Uterus (tissue), 4 donors: ENCODE results near the gene YPEL2. TPM values are rescaled to one million over a fixed set of nuclear protein-coding genes. Genes with fewer than 3 reads are reported as not detected.
A peak's percentile ranks its signal among the peaks of the same experiment; 100 is the strongest.

ENCODE experiments used
- DNase-seq, 2 donors: peaks; one replicate each; pipeline ENCODE4 v3.0.0-alpha.2; 2019 to 2020
- H3K27ac ChIP-seq, 2 donors: fragments of 200-600 bp; sonication (generic); 1 replicate in 1 of 2; 2 replicates in 1 of 2; pipeline ENCODE4 v1.5.1; 2016 to 2018
- H3K27me3 ChIP-seq, 2 donors: fragments of 200-600 bp; sonication (generic); one replicate each; pipeline ENCODE4 v1.5.1; 2018 to 2019; ENCODE audit warnings: control low read depth in 1 of 2
- H3K36me3 ChIP-seq, 2 donors: fragments of 200-600 bp; sonication (generic); one replicate each; pipeline ENCODE4 v1.5.1; 2019; ENCODE audit warnings: control low read depth in 1 of 2
- H3K4me1 ChIP-seq, 2 donors: fragments of 200-600 bp; sonication (generic); one replicate each; pipeline ENCODE4 v1.5.1; 2018 to 2019; ENCODE audit warnings: control low read depth in 1 of 2
- H3K4me3 ChIP-seq, 2 donors: fragments of 200-600 bp; sonication (generic); 1 replicate in 1 of 2; 2 replicates in 1 of 2; pipeline ENCODE4 v1.5.1; 2018 to 2019; ENCODE audit warnings: mild to moderate bottlenecking in 1 of 2
- H3K9me3 ChIP-seq, 2 donors: fragments of 200-600 bp; sonication (generic); one replicate each; pipeline ENCODE4 v1.5.1; 2019; ENCODE audit warnings: control low read depth in 1 of 2
- POLR2A ChIP-seq, 2 donors: fragments of 450-650 bp; IDR thresholded peaks; one replicate each; pipeline ENCODE4 v1.6.1; 2016; ENCODE audit warnings: antibody characterized with exemption in 2 of 2, mild to moderate bottlenecking in 1 of 2, moderate library complexity in 1 of 2
- intact Hi-C: fragments of 100-400 bp; cut with DNase I; formaldehyde crosslinking; loops from one replicate; pipeline ENCODE4 v1.15.1; 2023; ENCODE audit warnings: low total_unique reads
- total RNA-seq, 4 donors: library from RNA; depleted of rRNA in 3 of 4; stranded (reverse); fragments of >200 nt in 3 of 4; gene quantifications; one replicate each; pipeline versions ENCODE4 v1.1.0 to v1.2.4, GENCODE V29; 2014 to 2023
- TF ChIP-seq, protein P1 (sequence below), 4 experiments: fragments of 200-600 bp in 2 of 4; fragments of 450-650 bp in 2 of 4; sonication (generic) in 2 of 4; IDR thresholded peaks; one replicate each; pipeline ENCODE4 v1.5.1; 2016 to 2019; ENCODE audit warnings: antibody characterized with exemption in 4 of 4, mild to moderate bottlenecking in 2 of 4, moderate library complexity in 1 of 4
- donor health status: DM: yes; HTN: yes; CAD: no.

YPEL2 gene
- total RNA-seq, 4 donors from 2014 or later, result 21.2 to 91.7 (median 25.0) TPM

DNA sequence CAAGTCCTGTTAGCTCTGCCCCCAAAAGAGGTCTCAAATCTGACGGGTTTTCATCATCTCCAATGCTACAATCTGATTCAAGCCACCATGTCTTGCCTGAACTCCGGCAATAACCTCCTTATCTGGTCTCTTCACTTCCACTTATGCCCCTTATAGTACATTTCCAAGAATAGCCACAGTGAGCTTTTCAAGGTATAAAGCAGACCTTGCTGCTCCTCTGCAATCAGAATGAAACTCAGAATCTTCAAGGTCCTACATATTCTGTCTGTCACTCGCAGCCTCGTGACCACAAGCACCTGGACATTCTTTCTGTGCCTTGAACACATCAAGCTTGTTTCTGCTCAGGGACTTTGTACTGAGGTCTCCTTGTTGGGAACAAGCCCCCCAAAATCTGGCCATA, 84.7 kb downstream of the YPEL2 start:
- H3K4me3 ChIP-seq, result no peak overlapping the region
- H3K27me3 ChIP-seq, result no peaks in the 10 kb centered on the region
- no peak for DNase-seq
- no peak overlapping the region for H3K27ac ChIP-seq
- H3K9me3 ChIP-seq, result no peaks in the 10 kb centered on the region
- intact Hi-C loops, result no loop called here
- TF ChIP-seq, protein P1, sequence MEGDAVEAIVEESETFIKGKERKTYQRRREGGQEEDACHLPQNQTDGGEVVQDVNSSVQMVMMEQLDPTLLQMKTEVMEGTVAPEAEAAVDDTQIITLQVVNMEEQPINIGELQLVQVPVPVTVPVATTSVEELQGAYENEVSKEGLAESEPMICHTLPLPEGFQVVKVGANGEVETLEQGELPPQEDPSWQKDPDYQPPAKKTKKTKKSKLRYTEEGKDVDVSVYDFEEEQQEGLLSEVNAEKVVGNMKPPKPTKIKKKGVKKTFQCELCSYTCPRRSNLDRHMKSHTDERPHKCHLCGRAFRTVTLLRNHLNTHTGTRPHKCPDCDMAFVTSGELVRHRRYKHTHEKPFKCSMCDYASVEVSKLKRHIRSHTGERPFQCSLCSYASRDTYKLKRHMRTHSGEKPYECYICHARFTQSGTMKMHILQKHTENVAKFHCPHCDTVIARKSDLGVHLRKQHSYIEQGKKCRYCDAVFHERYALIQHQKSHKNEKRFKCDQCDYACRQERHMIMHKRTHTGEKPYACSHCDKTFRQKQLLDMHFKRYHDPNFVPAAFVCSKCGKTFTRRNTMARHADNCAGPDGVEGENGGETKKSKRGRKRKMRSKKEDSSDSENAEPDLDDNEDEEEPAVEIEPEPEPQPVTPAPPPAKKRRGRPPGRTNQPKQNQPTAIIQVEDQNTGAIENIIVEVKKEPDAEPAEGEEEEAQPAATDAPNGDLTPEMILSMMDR (IDR thresholded peaks at IDR 0.05), result no peak
- TF ChIP-seq POLR2A (IDR thresholded peaks at IDR 0.05), result no peak
- H3K4me1 ChIP-seq, result no peaks in the 10 kb centered on the region
- no peaks in the 10 kb centered on the region for H3K36me3 ChIP-seq

DNA sequence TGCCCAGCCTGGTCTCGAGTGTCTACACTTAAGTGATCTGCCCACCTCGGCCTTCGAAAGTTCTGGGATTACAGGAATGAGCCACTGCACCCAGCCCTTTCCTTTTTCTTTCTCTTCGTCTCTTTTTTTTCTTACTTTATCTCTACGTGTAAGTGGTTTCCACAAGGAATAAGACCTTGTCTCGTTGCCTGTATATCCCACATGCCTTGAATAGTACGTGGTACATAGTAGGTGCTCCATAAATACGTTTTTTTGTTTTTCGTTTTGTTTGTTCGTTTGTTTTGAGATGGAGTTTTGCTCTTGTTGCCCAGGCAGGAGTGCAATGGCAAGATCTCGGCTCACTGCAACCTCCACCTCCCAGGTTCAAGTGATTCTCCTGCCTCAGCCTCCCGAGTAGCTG, 86.0 kb downstream of the YPEL2 start:
- no peaks in the 10 kb centered on the region for H3K4me1 ChIP-seq
- TF ChIP-seq, protein P1 (IDR thresholded peaks at IDR 0.05), result no peak
- TF ChIP-seq POLR2A (IDR thresholded peaks at IDR 0.05), result no peak
- no peak overlapping the region for H3K4me3 ChIP-seq
- DNase-seq, result no peak
- H3K27ac ChIP-seq, result no peak overlapping the region
- no peaks in the 10 kb centered on the region for H3K9me3 ChIP-seq
- H3K27me3 ChIP-seq, result no peaks in the 10 kb centered on the region
- intact Hi-C loops, result no loop called here
- H3K36me3 ChIP-seq, result no peaks in the 10 kb centered on the region

DNA sequence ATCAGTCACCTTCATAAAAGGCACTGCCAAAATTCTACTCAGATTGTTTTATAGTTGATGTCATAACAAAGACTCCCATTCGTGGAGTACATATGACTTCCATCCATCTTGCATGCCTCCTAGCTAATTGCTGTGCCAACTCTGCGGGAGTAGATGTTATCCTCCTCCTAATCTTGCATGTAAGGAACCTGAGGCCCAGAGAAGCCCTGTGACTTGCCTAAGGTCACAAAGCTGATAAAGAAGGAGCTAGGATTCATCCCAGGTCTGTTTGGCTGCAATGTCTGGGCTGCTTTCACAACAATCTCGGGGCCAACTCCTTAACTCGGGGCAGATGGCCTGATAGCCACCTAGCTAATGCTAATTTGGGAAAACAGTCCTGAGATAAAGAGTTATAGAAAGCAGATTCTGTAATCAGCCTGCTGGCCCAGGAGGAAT, 87.3 kb downstream of the YPEL2 start:
- Histone ChIP-seq H3K4me1 (peaks cover 0 to 3% of the 10 kb centered on the region in 2 donors), H3K4me3 (no peak overlapping the region), H3K27me3 (no peaks in the 10 kb centered on the region), H3K27ac (peak overlapping the region; percentile 33), H3K9me3 (no peaks in the 10 kb centered on the region), H3K36me3 (no peaks in the 10 kb centered on the region)
- TF ChIP-seq, protein P1 (IDR thresholded peaks at IDR 0.05), result no peak
- TF ChIP-seq POLR2A (IDR thresholded peaks at IDR 0.05), result no peak
- peak; percentile 37 to 74 for DNase-seq
- intact Hi-C loops, result no loop called here

DNA sequence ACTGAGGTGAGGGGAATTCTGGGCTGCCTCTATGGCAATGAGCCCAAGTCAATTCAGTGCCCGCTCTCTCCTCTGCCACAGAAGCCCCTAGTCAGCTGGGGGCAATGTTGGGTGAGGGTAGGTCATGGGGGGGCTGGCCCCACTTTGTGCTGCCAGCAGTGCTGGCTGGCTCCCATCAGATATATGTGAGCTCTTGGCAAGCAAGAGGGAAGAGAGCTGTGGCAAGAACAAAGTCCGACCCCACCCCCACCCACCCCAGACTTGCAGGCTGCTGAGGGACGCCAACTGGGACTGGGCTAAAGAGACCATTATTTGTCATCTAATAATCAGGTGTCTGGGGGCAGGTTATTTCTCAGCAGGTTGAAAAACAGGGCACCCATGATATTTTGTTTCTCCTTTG, 89.4 kb downstream of the YPEL2 start:
- peaks cover 9 to 14% of the 10 kb centered on the region in 2 donors for H3K4me1 ChIP-seq

DNA sequence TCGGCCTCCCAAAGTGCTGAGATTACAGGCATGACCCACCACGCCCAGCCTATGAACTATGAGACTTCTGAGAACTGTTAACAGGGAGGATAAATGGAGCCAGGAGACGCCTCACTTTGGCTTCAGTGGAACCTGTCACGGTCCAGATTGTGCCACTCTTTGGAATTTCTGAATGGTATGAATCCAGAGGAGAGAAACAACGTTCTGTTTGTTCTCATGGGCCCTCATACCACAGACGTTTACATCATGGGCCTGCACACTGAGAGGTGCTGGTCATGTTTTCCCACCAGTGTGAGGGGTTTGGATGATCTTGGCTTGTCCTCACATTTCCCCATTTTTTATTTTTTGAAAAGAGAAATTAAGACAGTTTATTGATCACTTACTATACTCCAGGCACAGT, 90.3 kb downstream of the YPEL2 start:
- no peak overlapping the region for H3K27ac ChIP-seq
- no peak overlapping the region for H3K4me3 ChIP-seq
- DNase-seq, result no peak

More for the DNA sequence above, 89.4 kb downstream of the YPEL2 start:
- Histone ChIP-seq H3K36me3 (no peaks in the 10 kb centered on the region), H3K27me3 (no peaks in the 10 kb centered on the region), H3K4me3 (no peak overlapping the region), H3K9me3 (no peaks in the 10 kb centered on the region), H3K27ac (no peak overlapping the region)
- TF ChIP-seq POLR2A (IDR thresholded peaks at IDR 0.05), result no peak
- TF ChIP-seq, protein P1 (IDR thresholded peaks at IDR 0.05), result no peak
- DNase-seq, result no peak
- intact Hi-C loops, result no loop called here

More for the DNA sequence above, 90.3 kb downstream of the YPEL2 start:
- Histone ChIP-seq H3K9me3 (no peaks in the 10 kb centered on the region), H3K4me1 (peaks cover 9 to 21% of the 10 kb centered on the region in 2 donors), H3K36me3 (no peaks in the 10 kb centered on the region), H3K27me3 (no peaks in the 10 kb centered on the region)
- intact Hi-C loops, result no loop called here
- TF ChIP-seq, protein P1 (IDR thresholded peaks at IDR 0.05), result no peak
- TF ChIP-seq POLR2A (IDR thresholded peaks at IDR 0.05), result no peak
